Endothelial cell of umbilical vein (primary cell): ENCODE measurements around the gene CCDC39. TPM values are rescaled to one million over a fixed set of nuclear protein-coding genes. Genes with fewer than 3 reads are reported as not detected.

Source experiments
- BruUV-seq: library from RNA; stranded (reverse); fragments of 400-500 nt; replicated peaks from 2 replicates; lab custom pipeline; 2021; lab: Mats Ljungman, UMichigan
- CTCF ChIA-PET: fragments of 300-600, 350-600 bp; sonication (Branson Sonifier 250); formaldehyde crosslinking; loops from one replicate; lab custom pipeline; 2021; ENCODE audit warnings: antibody characterized with exemption, inconsistent platforms; lab: Charles Lee
- POLR2A ChIA-PET: fragments of 300-600, 350-600 bp; sonication (Branson Sonifier 250); formaldehyde crosslinking; loops from one replicate; lab custom pipeline; 2021; ENCODE audit warnings: antibody characterized with exemption, inconsistent platforms; lab: Charles Lee
- DNase-seq: peaks from one replicate; pipeline ENCODE4 v3.0.0-alpha.2; 2011; ENCODE audit warnings: low read depth, low spot score
- FAIRE-seq: peaks from 2 replicates; lab custom pipeline; 2011; peaks lifted over from hg19 to GRCh38; lab: Jason Lieb, UNC
- H2AFZ ChIP-seq: 2 replicates; pipeline ENCODE4 v1.6.0; 2012; ENCODE audit warnings: low read depth, low read length, control low read depth, inconsistent platforms
- H3K27ac ChIP-seq: 2 replicates; pipeline ENCODE4 v1.5.1; 2011; ENCODE audit warnings: low read depth, mild to moderate bottlenecking, control low read depth, low read length, moderate library complexity; ENCODE audit not compliant: insufficient read depth
- H3K27me3 ChIP-seq, 2 experiments: 2 replicates each; pipeline versions ENCODE4 v1.6.0 to v1.6.1; 2011; ENCODE audit warnings: low read length in 2 of 2, mixed read lengths in 1 of 2; ENCODE audit not compliant: control insufficient read depth in 2 of 2, insufficient read depth in 2 of 2
- H3K36me3 ChIP-seq, 2 experiments: 2 replicates in 1 of 2; 3 replicates in 1 of 2; pipeline ENCODE4 v1.5.1; 2011; ENCODE audit warnings: low read length in 2 of 2, mild to moderate bottlenecking in 1 of 2, moderate library complexity in 1 of 2; ENCODE audit not compliant: control insufficient read depth in 2 of 2, insufficient read depth in 2 of 2; ENCODE audit errors: extremely low read depth in 1 of 2
- H3K4me1 ChIP-seq: 3 replicates; pipeline ENCODE4 v1.5.1; 2011; ENCODE audit warnings: mild to moderate bottlenecking, low read length; ENCODE audit not compliant: control insufficient read depth, insufficient read depth; ENCODE audit errors: extremely low read depth
- H3K4me2 ChIP-seq: 2 replicates; pipeline ENCODE4 v1.6.1; 2011; ENCODE audit warnings: low read length, control low read depth, mixed read lengths; ENCODE audit not compliant: insufficient read depth
- H3K4me3 ChIP-seq, 3 experiments: fragments of 200-600 bp in 1 of 3; sonication (generic), shearing (Covaris generic) in 1 of 3; replicated peaks in 1 of 3; 2 replicates each; pipeline ENCODE4 v1.5.1; 2011 to 2016; ENCODE audit warnings: control low read depth in 3 of 3, low read length in 3 of 3, mild to moderate bottlenecking in 2 of 3, inconsistent platforms in 1 of 3, low read depth in 1 of 3, moderate library complexity in 1 of 3; ENCODE audit not compliant: insufficient read depth in 1 of 3
- H3K79me2 ChIP-seq: 2 replicates; pipeline ENCODE4 v1.6.0; 2012; ENCODE audit warnings: low read length, inconsistent platforms; ENCODE audit not compliant: control insufficient read depth, insufficient read depth
- H3K9ac ChIP-seq: replicated peaks from 2 replicates; pipeline ENCODE3; 2011; ENCODE audit warnings: low read length, control low read depth; ENCODE audit not compliant: insufficient read depth; ENCODE audit errors: extremely low read depth
- H3K9me1 ChIP-seq: replicated peaks from 3 replicates; pipeline ENCODE4 v1.6.0; 2011; ENCODE audit warnings: mild to moderate bottlenecking, low read length; ENCODE audit not compliant: control insufficient read depth, insufficient read depth; ENCODE audit errors: extremely low read depth
- H3K9me3 ChIP-seq: replicated peaks from 2 replicates; pipeline ENCODE4 v1.5.1; 2012; ENCODE audit warnings: low read length, inconsistent platforms; ENCODE audit not compliant: control insufficient read depth, insufficient read depth
- H4K20me1 ChIP-seq: replicated peaks from 2 replicates; pipeline ENCODE3; 2011; ENCODE audit warnings: mild to moderate bottlenecking, low read length; ENCODE audit not compliant: control insufficient read depth, insufficient read depth; ENCODE audit errors: extremely low read depth
- EZH2 ChIP-seq: IDR thresholded peaks from 2 replicates; pipeline ENCODE4 v1.6.1; 2012; ENCODE audit warnings: borderline replicate concordance, low read depth, mild to moderate bottlenecking, moderate library complexity, low read length, inconsistent platforms; ENCODE audit not compliant: severe bottlenecking
- FOS ChIP-seq: IDR thresholded peaks from 2 replicates; pipeline ENCODE4 v1.6.1; 2011; ENCODE audit warnings: mild to moderate bottlenecking, low read length, moderate library complexity, borderline replicate concordance; ENCODE audit not compliant: insufficient read depth
- GATA2 ChIP-seq: IDR thresholded peaks from 2 replicates; pipeline ENCODE4 v1.7.0; 2011; ENCODE audit warnings: low read depth, mild to moderate bottlenecking, moderate library complexity, mixed read lengths, low read length; ENCODE audit not compliant: insufficient read length, insufficient read depth
- JUN ChIP-seq: IDR thresholded peaks from 2 replicates; pipeline ENCODE4 v1.6.1; 2011; ENCODE audit warnings: borderline replicate concordance, low read depth; ENCODE audit not compliant: insufficient read length, insufficient read depth
- MYC ChIP-seq: IDR thresholded peaks from one replicate; pipeline ENCODE4 v1.6.1; 2011; ENCODE audit warnings: mild to moderate bottlenecking, low read depth, low read length
- POLR2A ChIP-seq: IDR thresholded peaks from 2 replicates; pipeline ENCODE4 v1.6.1; 2012; ENCODE audit warnings: low read depth, mild to moderate bottlenecking, control low read depth, low read length
- POLR2AphosphoS5 ChIP-seq: IDR thresholded peaks from 2 replicates; pipeline ENCODE4 v1.6.1; 2012; ENCODE audit warnings: low read depth, mild to moderate bottlenecking, control low read depth, low read length, moderate library complexity; ENCODE audit not compliant: insufficient read depth
- dilution Hi-C: fragments of 300-500 bp; cut with MboI; formaldehyde crosslinking; loops from one replicate; pipeline ENCODE4 v1.15.0; 2019; ENCODE audit warnings: low sequenced_read_pairs; ENCODE audit not compliant: extremely low pct_ligation_motif_present
- intact Hi-C: fragments of 100-400 bp; cut with micrococcal nuclease; formaldehyde crosslinking; loops from one replicate; pipeline ENCODE4 v1.10.0; 2022
- polyA plus RNA-seq, 4 experiments: library from polyadenylated mRNA; depleted of rRNA in 3 of 4; stranded (reverse) in 3 of 4; unstranded in 1 of 4; fragments of >200 nt; gene quantifications; 2 replicates each; pipeline versions ENCODE4 v1.2.1 to v1.2.3, GENCODE V29; 2011 to 2012; ENCODE audit warnings: missing spikeins in 1 of 4
- total RNA-seq: library from RNA; stranded (reverse); gene quantifications from 2 replicates; pipeline ENCODE4 v1.2.3, GENCODE V29; 2021
- TF ChIP-seq, protein P1 (sequence below), 2 donors: IDR thresholded peaks; 1 replicate in 1 of 2; 2 replicates in 1 of 2; pipeline ENCODE4 v1.5.1; 2011; ENCODE audit warnings: low read length in 2 of 2, mild to moderate bottlenecking in 2 of 2, moderate library complexity in 2 of 2, control low read depth in 1 of 2, inconsistent platforms in 1 of 2, low read depth in 1 of 2; ENCODE audit not compliant: insufficient read depth in 1 of 2; ENCODE audit errors: extremely low read depth in 1 of 2
- TF ChIP-seq, protein P2 (sequence below): IDR thresholded peaks from 2 replicates; pipeline ENCODE4 v1.6.1; 2011; ENCODE audit not compliant: insufficient read depth, insufficient read length

The CCDC39 gene
- total and polyA plus RNA-seq, 2 donors (not counting 3 experiments of a cell fraction or from before 2014, with no cell fraction given): not detected

DNA sequence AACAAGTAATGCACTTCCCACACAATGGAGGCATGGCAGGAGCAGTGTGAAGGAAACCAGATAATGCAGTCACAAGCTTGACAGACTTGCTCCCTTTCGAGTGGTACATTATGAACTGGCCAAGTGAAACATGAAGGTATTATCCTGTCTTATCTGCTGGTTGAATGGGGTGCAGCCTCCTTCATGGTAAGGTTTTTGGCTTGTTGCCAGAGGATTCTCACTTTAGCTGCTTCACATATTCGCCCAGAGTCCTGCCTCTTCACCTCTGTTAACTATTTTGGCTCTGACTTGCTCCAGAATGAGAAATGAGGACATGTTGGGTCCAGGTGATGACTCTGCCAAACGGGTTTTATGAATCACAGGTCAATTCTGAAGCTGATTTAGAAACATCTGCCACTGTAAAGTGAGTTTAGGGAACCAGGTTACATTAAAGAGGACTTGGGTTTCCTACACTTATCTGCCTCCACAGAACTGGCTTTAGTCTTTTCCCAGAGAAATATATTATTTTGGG, 19.5 kb upstream of the CCDC39 start:
- Histone ChIP-seq H2AFZ (no peak overlapping the region), H3K36me3 (no peaks in the 10 kb centered on the region), H3K27ac (no peak overlapping the region), H3K4me1 (no peaks in the 10 kb centered on the region), H3K9me1 (no peaks in the 10 kb centered on the region), H3K9ac (no peak overlapping the region), H3K4me3 (no peak overlapping the region), H3K9me3 (no peaks in the 10 kb centered on the region), H3K27me3 (no peaks in the 10 kb centered on the region), H3K79me2 (no peaks in the 10 kb centered on the region), H4K20me1 (no peaks in the 10 kb centered on the region), H3K4me2 (no peak overlapping the region)
- no peak for DNase-seq
- BruUV-seq: no TSS peak
- intact Hi-C loops (no loop called here), dilution Hi-C loops (no loop called here)
- TF ChIP-seq, protein P1, sequence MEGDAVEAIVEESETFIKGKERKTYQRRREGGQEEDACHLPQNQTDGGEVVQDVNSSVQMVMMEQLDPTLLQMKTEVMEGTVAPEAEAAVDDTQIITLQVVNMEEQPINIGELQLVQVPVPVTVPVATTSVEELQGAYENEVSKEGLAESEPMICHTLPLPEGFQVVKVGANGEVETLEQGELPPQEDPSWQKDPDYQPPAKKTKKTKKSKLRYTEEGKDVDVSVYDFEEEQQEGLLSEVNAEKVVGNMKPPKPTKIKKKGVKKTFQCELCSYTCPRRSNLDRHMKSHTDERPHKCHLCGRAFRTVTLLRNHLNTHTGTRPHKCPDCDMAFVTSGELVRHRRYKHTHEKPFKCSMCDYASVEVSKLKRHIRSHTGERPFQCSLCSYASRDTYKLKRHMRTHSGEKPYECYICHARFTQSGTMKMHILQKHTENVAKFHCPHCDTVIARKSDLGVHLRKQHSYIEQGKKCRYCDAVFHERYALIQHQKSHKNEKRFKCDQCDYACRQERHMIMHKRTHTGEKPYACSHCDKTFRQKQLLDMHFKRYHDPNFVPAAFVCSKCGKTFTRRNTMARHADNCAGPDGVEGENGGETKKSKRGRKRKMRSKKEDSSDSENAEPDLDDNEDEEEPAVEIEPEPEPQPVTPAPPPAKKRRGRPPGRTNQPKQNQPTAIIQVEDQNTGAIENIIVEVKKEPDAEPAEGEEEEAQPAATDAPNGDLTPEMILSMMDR (IDR thresholded peaks at IDR 0.05; ENCODE audit: extremely low read depth in 1 of 2, insufficient read depth in 1 of 2, low read depth in 1 of 2, low read length in 2 of 2): no peak
- no peak for TF ChIP-seq POLR2AphosphoS5
- TF ChIP-seq GATA2: no peak
- no peak for TF ChIP-seq POLR2A
- no peak for TF ChIP-seq MYC
- no peak for TF ChIP-seq FOS
- TF ChIP-seq, protein P2, sequence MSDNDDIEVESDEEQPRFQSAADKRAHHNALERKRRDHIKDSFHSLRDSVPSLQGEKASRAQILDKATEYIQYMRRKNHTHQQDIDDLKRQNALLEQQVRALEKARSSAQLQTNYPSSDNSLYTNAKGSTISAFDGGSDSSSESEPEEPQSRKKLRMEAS: no peak
- TF ChIP-seq JUN: no peak
- no peak for TF ChIP-seq EZH2
- ChIA-PET POLR2A (no interaction called here), CTCF (no interaction called here)
- FAIRE-seq: no peak
